ENCODE data around the gene OR52K1.

- TF ChIP-seq CTCF (IDR thresholded peaks at IDR 0.05) (no peak), POLR2A (IDR thresholded peaks at IDR 0.05) (no peak), POLR2AphosphoS5 (IDR thresholded peaks at IDR 0.05) (no peak)
Measured at GRCh38 chr11:4541071-4541470, 58.6 kb downstream of the OR52K1 start.
